Spleen (tissue), 11 donors: ENCODE data around the gene MRPS7. TPM values are rescaled to one million over a fixed set of nuclear protein-coding genes. Genes with fewer than 3 reads are reported as not detected.

Experiments used
- DNase-seq: peaks from one replicate; pipeline ENCODE4 v3.0.0-alpha.2; 2020
- H3K27ac ChIP-seq, 8 donors: fragments of 200-600 bp; sonication (generic) in 7 of 8; 1 replicate in 4 of 8; 2 replicates in 4 of 8; pipeline versions ENCODE4 v1.5.0 to v1.8.0; 2016 to 2021; ENCODE audit warnings: inconsistent platforms in 4 of 8, mild to moderate bottlenecking in 4 of 8, moderate library complexity in 1 of 8
- H3K27me3 ChIP-seq, 7 donors: fragments of 200-600 bp; sonication (generic) in 6 of 7; replicated peaks in 1 of 7; 1 replicate in 4 of 7; 2 replicates in 3 of 7; pipeline versions ENCODE4 v1.5.0 to v1.8.0; 2016 to 2021; ENCODE audit warnings: inconsistent platforms in 3 of 7, mild to moderate bottlenecking in 1 of 7
- H3K36me3 ChIP-seq, 6 donors: fragments of 200-600 bp; sonication (generic) in 5 of 6; 1 replicate in 4 of 6; 2 replicates in 2 of 6; pipeline versions ENCODE4 v1.5.0 to v1.8.0; 2016 to 2021; ENCODE audit warnings: inconsistent platforms in 2 of 6
- H3K4me1 ChIP-seq, 6 donors: fragments of 200-600 bp; sonication (generic) in 5 of 6; 1 replicate in 3 of 6; 2 replicates in 3 of 6; pipeline versions ENCODE4 v1.5.0 to v1.8.0; 2016 to 2021; ENCODE audit warnings: inconsistent platforms in 3 of 6
- H3K4me3 ChIP-seq, 8 donors: fragments of 200-600 bp; sonication (generic) in 7 of 8; 1 replicate in 4 of 8; 2 replicates in 4 of 8; pipeline versions ENCODE4 v1.5.0 to v1.8.0; 2016 to 2021; ENCODE audit warnings: inconsistent platforms in 4 of 8, mild to moderate bottlenecking in 4 of 8, moderate library complexity in 2 of 8
- H3K9me3 ChIP-seq, 8 donors: fragments of 200-600 bp; sonication (generic) in 7 of 8; 1 replicate in 4 of 8; 2 replicates in 4 of 8; pipeline versions ENCODE4 v1.5.0 to v1.8.0; 2016 to 2021; ENCODE audit warnings: inconsistent platforms in 4 of 8
- POLR2A ChIP-seq, 3 donors: fragments of 450-650 bp; IDR thresholded peaks; one replicate each; pipeline ENCODE4 v1.5.1; 2017; ENCODE audit warnings: antibody characterized with exemption in 3 of 3, mild to moderate bottlenecking in 1 of 3
- POLR2AphosphoS5 ChIP-seq, 3 donors: sonication (generic); formaldehyde crosslinking; IDR thresholded peaks; one replicate each; pipeline ENCODE4 v1.5.1; 2017; ENCODE audit warnings: antibody characterized with exemption in 3 of 3
- WGBS, 5 donors: extraction: QIAGEN DNeasy Blood & Tissue Kit in 3 of 5; methylation state at CpG; one replicate each; pipeline versions ENCODE4 v1.1.5 to v1.1.7; 2013 to 2018; 5-methylcytosine and 5-hydroxymethylcytosine counted together
- intact Hi-C: fragments of 100-400 bp; cut with DNase I; formaldehyde crosslinking; loops from one replicate; pipeline ENCODE4 v1.15.0; 2023; ENCODE audit warnings: low total_unique reads
- polyA plus RNA-seq, 3 donors: library from polyadenylated mRNA; stranded (reverse); fragments of 200-250 nt; gene quantifications; one replicate each; pipeline ENCODE4 v1.2.1, GENCODE V29; 2013
- total RNA-seq, 7 donors: library from RNA; depleted of rRNA in 3 of 7; stranded (reverse); fragments of >200 nt in 3 of 7; fragmentation: NEBNext Ultra II Directional in 4 of 7; extraction: Animal tissue kit (Norgen Biotek cat#: 25700) in 4 of 7; gene quantifications; one replicate each; pipeline versions ENCODE4 v1.1.0 to v1.2.1, GENCODE V29; 2016 to 2021
- TF ChIP-seq, protein P1 (sequence below), 11 experiments: fragments of 200-600 bp in 7 of 11; fragments of 450-650 bp in 4 of 11; sonication (generic) in 4 of 11; IDR thresholded peaks in 8 of 11; conservative IDR thresholded peaks in 3 of 11; 1 replicate in 7 of 11; 2 replicates in 4 of 11; pipeline versions ENCODE4 v1.4.0 to v1.8.0; 2016 to 2021; ENCODE audit warnings: antibody characterized with exemption in 11 of 11, inconsistent platforms in 4 of 11, mild to moderate bottlenecking in 1 of 11
- donor health status: healthy with polysubstance abuse.
- donor health status: DM: no; HTN: no; CAD: no; lungs with moderate emphysema.
- donor health status: DM: no; HTN: no; CAD: no.
- donor health status: Bipolar disorder and iron deficiency.
- donor health status: healthy.
- donor health status: DM: no; HTN: no; CAD: no.
- donor health status: DM: yes; HTN: yes; CAD: no.

MRPS7 gene
- total and polyA plus RNA-seq, 10 donors = 32.2 to 62.7 (median 36.0) TPM

DNA sequence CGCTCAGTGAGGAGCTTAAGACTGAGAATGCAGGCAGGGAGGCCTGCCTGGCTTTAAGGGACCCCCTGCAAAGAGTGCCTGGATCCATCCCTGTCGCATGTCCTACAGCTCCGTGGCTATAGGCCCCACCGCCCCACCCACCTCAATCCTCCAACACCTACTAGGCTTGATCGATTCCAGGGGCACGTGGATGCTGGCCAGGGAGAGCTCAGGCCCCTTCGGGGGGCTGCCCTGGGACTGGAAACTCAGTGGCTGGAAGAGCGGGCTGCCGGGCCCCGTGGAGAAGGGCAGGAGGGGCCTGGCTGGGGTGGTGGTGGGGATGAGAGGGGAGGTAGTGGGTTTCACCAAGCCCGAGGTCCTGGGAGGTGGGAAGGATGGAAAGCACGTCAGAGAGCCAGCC lies 22.5 kb upstream of the MRPS7 start:
- peak overlapping the region in 1 of 8 donors; percentile 21 for H3K4me3 ChIP-seq
- peak overlapping the region in 4 of 8 donors; percentile 25 to 77 (median 56) for H3K27ac ChIP-seq
- intact Hi-C loops = no loop called here
- no peaks in the 10 kb centered on the region for H3K27me3 ChIP-seq
- H3K4me1 ChIP-seq = peaks cover 7 to 61% (median 44%) of the 10 kb centered on the region in 6 donors
- WGBS, 5 donors = 84 to 97% (median 88%) methylated on average over 7 to 12 of the region's 12 CpGs
- H3K36me3 ChIP-seq = peaks cover 3 to 100% (median 98%) of the 10 kb centered on the region in 6 donors
- H3K9me3 ChIP-seq = no peaks in the 10 kb centered on the region
- TF ChIP-seq POLR2AphosphoS5 (IDR thresholded peaks at IDR 0.05) (no peak), POLR2A (IDR thresholded peaks at IDR 0.05) (no peak)
- TF ChIP-seq, protein P1, sequence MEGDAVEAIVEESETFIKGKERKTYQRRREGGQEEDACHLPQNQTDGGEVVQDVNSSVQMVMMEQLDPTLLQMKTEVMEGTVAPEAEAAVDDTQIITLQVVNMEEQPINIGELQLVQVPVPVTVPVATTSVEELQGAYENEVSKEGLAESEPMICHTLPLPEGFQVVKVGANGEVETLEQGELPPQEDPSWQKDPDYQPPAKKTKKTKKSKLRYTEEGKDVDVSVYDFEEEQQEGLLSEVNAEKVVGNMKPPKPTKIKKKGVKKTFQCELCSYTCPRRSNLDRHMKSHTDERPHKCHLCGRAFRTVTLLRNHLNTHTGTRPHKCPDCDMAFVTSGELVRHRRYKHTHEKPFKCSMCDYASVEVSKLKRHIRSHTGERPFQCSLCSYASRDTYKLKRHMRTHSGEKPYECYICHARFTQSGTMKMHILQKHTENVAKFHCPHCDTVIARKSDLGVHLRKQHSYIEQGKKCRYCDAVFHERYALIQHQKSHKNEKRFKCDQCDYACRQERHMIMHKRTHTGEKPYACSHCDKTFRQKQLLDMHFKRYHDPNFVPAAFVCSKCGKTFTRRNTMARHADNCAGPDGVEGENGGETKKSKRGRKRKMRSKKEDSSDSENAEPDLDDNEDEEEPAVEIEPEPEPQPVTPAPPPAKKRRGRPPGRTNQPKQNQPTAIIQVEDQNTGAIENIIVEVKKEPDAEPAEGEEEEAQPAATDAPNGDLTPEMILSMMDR (IDR thresholded peaks at IDR 0.05 in 8 of 11, conservative IDR thresholded peaks at IDR 0.05 in 3 of 11) = no peak
- no peak for DNase-seq

- no peak for TF ChIP-seq POLR2A (IDR thresholded peaks at IDR 0.05)
- TF ChIP-seq POLR2AphosphoS5 (IDR thresholded peaks at IDR 0.05) = peak in 1 of 3 donors; percentile 30
- DNase-seq = no peak
- no peaks in the 10 kb centered on the region for H3K27me3 ChIP-seq
- H3K4me3 ChIP-seq = no peak overlapping the region
- intact Hi-C loops = no loop called here
- no peaks in the 10 kb centered on the region for H3K9me3 ChIP-seq
- H3K36me3 ChIP-seq = peaks cover 3 to 100% (median 98%) of the 10 kb centered on the region in 6 donors
- H3K4me1 ChIP-seq = peaks cover 7 to 68% (median 51%) of the 10 kb centered on the region in 6 donors
- H3K27ac ChIP-seq = peak overlapping the region in 3 of 8 donors; percentile 25 to 89 (median 77)
- 86 to 95% (median 93%) methylated on average over 23 of the region's 23 CpGs for whole genome bisulfite sequencing, 5 donors
These were observed 21.8 kb upstream of the MRPS7 start for GRCh38 chr17:75239778-75240393.

- Histone ChIP-seq H3K4me3 (no peak overlapping the region), H3K27me3 (no peaks in the 10 kb centered on the region), H3K27ac (peak overlapping the region in 4 of 8 donors; percentile 15 to 89 (median 72)), H3K36me3 (peaks cover 3 to 100% (median 98%) of the 10 kb centered on the region in 6 donors), H3K4me1 (peaks cover 7 to 75% (median 56%) of the 10 kb centered on the region in 6 donors), H3K9me3 (no peaks in the 10 kb centered on the region)
- no peak for DNase-seq
- 67 to 83% (median 71%) methylated on average over 17 to 23 of the region's 23 CpGs for WGBS, 5 donors
- intact Hi-C loops = no loop called here
- TF ChIP-seq POLR2A (IDR thresholded peaks at IDR 0.05) (no peak), POLR2AphosphoS5 (IDR thresholded peaks at IDR 0.05) (peak in 1 of 3 donors; percentile 67)
- TF ChIP-seq, protein P1 (IDR thresholded peaks at IDR 0.05 in 8 of 11, conservative IDR thresholded peaks at IDR 0.05 in 3 of 11) = peak in 7 of 11 experiments; percentile 26 to 53 (median 37)
These were observed 21.1 kb upstream of the MRPS7 start for GRCh38 chr17:75240394-75241142.

- Histone ChIP-seq H3K4me3 (no peak overlapping the region), H3K9me3 (no peaks in the 10 kb centered on the region), H3K27me3 (no peaks in the 10 kb centered on the region), H3K4me1 (peaks cover 7 to 80% (median 58%) of the 10 kb centered on the region in 6 donors), H3K36me3 (peaks cover 3 to 100% (median 98%) of the 10 kb centered on the region in 6 donors), H3K27ac (peak overlapping the region in 6 of 8 donors; percentile 9 to 89 (median 60))
- intact Hi-C loops = no loop called here
- no peak for DNase-seq
- WGBS, 5 donors = 92 to 95% (median 94%) methylated on average over 7 of the region's 7 CpGs
- no peak for TF ChIP-seq POLR2AphosphoS5 (IDR thresholded peaks at IDR 0.05)
- TF ChIP-seq, protein P1 (IDR thresholded peaks at IDR 0.05 in 8 of 11, conservative IDR thresholded peaks at IDR 0.05 in 3 of 11) = no peak
- no peak for TF ChIP-seq POLR2A (IDR thresholded peaks at IDR 0.05)
These were observed 20.6 kb upstream of the MRPS7 start for GRCh38 chr17:75241143-75241430.
